ENCODE results near the gene PRR13.

PRR13 gene

GRCh38 chr12:53467880-53468279, 26.3 kb downstream of the PRR13 start:
- TF ChIP-seq CTCF (IDR thresholded peaks at IDR 0.05; ENCODE audit: extremely low read depth, missing control alignments): no peak
- no peak for DNase-seq (ENCODE audit: low spot score)

- TF ChIP-seq CTCF (IDR thresholded peaks at IDR 0.05; ENCODE audit: extremely low read depth, missing control alignments): no peak
- DNase-seq (ENCODE audit: low spot score): no peak
Measured at GRCh38 chr12:53468282-53468681, 26.7 kb downstream of the PRR13 start.

- TF ChIP-seq CTCF (IDR thresholded peaks at IDR 0.05; ENCODE audit: extremely low read depth, missing control alignments): no peak
- DNase-seq (ENCODE audit: low spot score): no peak
Measured at GRCh38 chr12:53472056-53472582, 30.6 kb downstream of the PRR13 start.

- TF ChIP-seq CTCF (IDR thresholded peaks at IDR 0.05; ENCODE audit: extremely low read depth, missing control alignments): no peak
- DNase-seq (ENCODE audit: low spot score): no peak
Measured at GRCh38 chr12:53474077-53474476, 32.5 kb downstream of the PRR13 start.

GRCh38 chr12:53474819-53475218, 33.3 kb downstream of the PRR13 start:
- no peak for TF ChIP-seq CTCF (IDR thresholded peaks at IDR 0.05; ENCODE audit: extremely low read depth, missing control alignments)
- DNase-seq (ENCODE audit: low spot score): no peak

- TF ChIP-seq CTCF (IDR thresholded peaks at IDR 0.05; ENCODE audit: extremely low read depth, missing control alignments): no peak
- DNase-seq (ENCODE audit: low spot score): no peak
Measured at GRCh38 chr12:53476769-53477209, 35.3 kb downstream of the PRR13 start.

GRCh38 chr12:53478865-53479264, 37.3 kb downstream of the PRR13 start:
- TF ChIP-seq CTCF (IDR thresholded peaks at IDR 0.05; ENCODE audit: extremely low read depth, missing control alignments): no peak
- no peak for DNase-seq (ENCODE audit: low spot score)

All from GM20000 (cell line).